ENCODE measurements around the gene ZBTB24.

ZBTB24 gene

DNA sequence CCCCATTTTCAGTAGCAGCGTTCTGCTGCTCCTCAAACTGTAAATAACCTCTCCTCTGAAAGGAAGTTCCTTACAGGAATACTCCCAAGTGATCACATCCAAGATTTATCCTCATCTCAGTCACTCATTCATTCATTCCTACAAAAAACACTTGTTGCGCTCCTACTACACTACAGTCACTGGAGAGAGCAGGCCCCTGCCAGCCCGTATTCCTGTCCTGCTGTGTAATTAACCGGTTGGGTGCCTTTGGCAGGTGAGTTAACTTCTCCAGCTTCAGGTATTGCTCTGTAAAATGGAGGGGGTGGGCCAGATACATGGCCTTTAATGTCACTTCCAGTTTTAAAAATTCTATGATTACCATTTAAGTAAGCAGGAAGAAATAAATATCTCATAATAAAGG, 15.0 kb upstream of the ZBTB24 start:
- FAIRE-seq: no peak

DNA sequence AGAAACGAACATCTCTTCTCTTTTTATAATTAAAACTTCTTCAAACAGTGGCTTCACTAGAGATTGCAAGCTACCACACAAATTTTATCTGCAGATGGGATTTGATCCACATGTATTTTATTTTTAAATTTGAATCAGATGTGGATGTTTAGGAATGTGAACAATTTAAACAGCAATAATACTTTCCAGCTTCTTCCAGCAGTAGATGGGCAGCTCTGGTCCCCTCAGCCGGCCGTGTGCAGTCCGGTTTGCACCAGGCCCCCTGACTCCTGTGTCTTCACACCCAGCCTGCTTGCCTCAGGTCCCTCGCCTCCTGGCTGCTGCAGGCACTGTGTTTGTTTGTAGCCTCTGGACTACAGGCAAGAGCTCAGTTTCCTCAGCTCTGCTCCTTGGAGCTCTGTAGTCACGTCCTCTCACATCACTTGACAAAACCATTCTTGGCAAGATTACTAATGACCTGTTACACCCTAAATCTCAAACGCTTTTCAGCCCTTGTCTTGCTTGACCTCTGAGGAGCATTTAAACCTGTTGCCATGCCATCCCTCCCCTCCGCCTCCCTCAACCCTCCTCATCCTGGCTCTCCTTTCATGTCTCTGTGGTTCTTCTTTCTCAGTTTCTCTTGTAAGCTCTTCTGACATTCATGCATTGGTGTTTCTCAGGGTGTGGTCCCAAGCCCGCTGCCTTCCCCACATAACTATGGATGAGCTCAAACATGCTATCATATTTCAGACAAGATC, 13.2 kb upstream of the ZBTB24 start:
- FAIRE-seq: no peak

DNA sequence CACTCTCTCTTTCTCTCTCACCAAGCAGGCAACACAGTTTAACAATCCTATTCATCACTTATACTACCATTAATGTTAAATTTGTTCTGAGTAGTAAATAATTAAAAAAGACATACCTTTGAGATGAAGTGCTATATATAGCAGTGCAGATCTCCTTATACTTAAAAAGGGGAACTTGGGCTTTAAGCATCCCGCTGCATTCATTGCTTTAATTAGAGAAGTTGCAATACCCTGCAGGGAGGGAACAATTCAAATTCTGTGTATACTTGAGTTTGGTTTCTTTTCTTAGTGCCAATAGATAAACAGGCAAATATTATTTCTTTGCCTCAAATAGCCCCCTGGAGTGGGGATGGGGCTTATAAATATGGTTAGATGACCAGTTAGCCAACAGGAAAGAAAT, 10.8 kb upstream of the ZBTB24 start:
- no peak for FAIRE-seq

DNA sequence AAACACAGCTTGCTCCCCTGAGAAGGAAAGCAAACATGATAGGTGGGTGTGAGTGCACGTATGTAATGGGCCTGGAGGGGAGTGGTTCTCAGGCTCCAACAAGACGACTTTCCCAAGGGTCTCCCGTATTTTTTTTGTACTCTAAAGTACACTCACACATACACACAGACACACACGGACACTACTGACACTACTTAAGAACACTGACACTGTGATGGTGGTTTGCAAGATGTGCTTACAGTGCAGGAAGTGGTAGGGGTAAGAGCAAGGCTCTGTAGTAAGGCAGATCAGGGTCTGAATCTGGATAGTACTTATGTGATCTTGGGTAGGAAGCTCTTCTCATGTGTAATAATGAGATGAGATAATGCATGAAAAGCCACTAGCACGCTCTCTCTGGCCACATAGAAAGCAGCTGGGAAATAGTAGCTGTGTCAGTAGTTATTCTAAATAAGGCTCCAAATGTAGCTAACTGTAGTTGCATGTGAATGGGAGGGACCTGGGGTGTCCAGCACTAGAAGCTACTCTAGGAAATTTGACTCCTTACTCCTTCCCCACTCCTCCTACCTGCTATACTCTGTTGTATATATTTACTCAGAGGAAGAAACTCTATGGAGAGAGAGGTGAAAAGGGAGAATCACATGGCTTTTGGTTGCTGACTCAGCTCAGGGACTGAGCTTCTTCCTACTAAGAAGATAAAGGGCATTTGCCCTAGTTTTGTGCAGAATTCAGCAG, 8.4 kb upstream of the ZBTB24 start:
- no peak for FAIRE-seq

DNA sequence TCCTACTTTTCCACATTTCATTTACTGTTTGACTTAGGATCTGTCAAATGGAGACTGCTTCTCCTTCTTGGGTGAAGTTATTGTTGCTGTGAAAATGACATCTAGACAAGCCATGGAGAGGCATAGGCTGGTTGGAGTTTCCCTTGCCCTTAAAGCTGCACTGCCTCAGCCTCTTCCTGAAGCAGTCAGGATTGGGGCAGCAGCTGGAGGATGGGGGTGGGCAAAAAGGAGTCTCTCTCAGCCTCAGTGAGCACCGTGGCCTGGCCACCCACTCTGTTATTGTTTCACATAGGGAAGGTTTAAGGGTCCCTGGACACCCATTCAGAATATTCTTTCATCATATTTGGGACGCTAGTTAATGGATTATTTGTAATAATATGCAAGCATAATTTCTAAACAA, 7.7 kb upstream of the ZBTB24 start:
- FAIRE-seq: no peak

DNA sequence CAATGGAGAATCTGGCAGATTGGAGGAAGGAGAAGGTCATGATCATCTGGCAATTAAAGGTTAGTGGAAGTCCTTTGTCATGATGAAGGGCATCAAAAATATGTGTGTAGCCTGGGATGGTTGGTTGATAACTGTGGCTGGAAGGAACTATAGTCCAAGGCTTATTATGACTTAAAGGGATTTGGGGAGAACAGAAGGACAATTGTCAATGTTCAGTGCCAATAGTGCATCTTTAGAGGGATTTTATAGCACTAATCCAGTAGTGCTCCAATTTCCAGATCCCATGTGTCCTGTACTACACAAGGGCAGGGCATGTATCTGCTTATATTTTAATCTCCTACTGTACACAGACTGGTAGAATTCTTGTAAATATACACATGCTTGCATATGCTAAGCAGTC, 5.0 kb upstream of the ZBTB24 start:
- no peak for FAIRE-seq

DNA sequence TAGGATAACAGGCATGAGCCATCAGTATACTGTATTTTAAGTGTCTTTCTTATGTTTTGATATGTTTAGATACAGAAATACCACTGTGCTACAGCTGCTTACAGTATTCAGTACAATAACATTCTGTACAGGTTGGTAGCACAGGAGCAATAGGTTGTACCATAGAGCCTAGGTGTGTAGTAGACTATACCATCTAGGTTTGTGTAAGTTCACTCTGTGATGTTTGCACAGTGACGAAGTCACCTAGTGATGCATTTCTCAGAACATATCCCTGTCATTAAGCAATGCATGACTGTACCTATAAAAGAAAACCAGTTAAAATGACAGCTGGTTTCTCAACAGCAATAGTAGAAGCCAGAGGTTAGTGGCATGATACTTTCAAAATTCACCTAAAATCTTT, 3.0 kb upstream of the ZBTB24 start:
- no peak for FAIRE-seq

DNA sequence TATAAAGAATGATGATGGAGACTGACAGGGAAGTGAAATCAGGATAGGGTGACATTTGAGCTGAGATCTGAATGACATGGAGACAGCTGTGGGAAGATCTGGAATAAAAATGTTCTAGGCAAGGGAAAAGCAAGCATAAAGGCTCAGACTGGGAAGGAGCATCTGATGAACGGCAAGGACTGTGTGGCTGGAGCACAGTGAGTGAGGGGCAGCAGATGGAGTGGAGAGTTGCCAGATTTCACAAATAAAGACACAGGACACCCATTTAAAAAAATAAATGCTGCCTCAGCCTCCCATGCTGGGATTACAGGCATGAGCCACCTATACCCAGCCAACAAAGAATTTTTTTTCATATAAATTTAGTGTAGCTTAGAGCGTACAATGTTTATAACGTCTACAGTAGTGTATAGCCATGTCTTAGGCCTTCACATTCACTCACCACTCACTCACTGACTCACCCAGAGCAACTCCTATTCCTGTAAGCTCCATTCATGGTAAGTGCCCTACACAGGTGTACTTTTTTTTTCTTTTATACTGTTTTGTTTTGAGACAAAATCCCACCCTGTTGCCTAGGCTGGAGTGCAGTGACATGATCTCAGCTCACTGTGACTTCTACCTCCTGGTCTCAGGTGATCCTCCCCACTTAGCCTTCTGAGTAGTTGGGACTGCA, 2.4 kb upstream of the ZBTB24 start:
- no peak for FAIRE-seq

DNA sequence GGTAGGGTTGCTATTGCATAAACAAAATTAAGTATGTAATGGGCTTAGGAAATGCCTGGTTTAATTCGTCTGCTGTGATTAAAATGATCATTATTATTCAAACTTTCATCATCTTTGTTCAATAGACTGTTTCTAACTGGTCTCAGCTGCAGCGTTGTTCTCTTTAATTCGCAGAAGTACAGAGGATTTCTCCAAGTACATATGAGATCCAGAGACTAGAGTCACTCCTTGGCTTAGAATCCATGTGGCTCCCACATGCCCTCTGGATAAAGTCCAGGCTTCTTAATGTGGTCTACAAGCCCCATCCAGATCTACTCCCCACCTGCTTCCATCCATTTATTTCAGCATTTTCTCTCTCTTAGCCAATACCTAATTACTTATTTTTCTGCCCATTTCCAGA, 1.1 kb upstream of the ZBTB24 start:
- no peak for FAIRE-seq

DNA sequence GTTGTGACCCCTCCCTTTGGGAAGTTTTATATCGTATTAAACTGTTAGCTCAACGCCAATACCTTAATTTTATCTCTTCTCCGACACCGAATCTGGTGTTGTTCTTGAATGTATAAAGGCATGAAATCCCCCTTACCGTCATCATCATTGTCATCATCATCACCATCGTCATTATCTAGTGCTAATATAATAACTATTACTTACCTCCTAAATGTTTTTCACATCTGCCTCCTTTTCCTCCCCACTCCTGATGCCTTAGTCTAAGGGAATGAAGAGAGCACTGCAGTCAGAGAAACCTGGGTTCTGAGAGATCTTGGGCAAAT, 677 bp upstream of the ZBTB24 start:
- FAIRE-seq: no peak

DNA sequence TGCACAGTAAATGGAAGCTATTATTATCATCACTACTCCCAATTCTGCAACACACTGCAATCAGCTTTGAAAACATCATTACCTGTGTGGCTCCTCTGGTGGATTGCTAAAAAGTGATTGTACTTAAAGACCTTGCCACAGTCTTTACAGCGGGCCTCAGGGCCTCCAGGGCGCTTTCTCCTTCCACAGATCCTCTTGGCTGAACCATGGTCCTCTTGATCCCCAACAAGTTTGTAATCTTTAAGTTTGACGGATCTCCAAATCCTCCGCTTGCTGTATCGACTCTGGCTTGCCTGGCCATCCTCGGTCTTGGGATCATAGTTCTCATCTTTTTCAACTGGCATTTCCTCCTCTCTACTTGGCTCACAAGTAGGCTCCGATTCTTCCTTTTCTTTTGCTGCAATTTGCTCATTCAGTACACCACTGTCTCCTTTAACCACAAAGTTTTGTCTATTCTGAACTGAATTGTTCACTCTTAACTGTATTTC, 2.0 kb downstream of the ZBTB24 start:
- no peak for FAIRE-seq

DNA sequence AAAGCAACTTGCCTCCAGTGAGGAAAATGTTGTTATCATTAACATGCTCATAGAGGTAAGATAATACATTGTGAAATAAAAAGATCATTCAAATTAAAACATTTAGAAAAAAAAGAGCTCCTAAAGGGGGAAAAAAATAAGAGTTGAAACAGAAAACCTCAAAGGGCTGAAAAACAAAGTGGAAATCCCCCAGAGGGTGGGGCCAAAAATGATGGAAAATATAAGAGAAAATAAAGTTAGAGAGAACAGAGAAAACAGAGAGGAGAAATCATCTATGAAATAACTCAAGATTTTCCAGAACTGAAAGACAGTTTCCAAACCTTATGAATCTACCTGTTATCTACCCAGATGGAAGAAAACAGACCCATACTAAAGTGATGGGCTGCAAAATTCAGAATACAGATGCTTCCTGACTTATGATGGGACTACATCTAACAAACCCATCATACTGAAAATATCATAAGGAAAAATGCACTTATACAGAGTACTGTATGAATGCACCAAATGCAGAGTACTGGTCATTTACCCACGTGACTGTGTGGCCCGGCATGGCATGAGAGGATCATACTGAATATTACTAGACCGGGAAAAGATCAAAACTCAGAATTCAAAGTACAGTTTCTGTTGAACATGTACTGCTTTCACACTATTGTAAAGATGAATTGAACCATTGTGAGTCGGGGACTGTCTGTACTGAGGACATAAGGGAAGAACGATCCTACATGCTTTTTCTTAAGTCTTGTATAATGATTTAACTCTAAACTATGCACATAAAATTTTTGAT, 4.0 kb downstream of the ZBTB24 start:
- FAIRE-seq: no peak

DNA sequence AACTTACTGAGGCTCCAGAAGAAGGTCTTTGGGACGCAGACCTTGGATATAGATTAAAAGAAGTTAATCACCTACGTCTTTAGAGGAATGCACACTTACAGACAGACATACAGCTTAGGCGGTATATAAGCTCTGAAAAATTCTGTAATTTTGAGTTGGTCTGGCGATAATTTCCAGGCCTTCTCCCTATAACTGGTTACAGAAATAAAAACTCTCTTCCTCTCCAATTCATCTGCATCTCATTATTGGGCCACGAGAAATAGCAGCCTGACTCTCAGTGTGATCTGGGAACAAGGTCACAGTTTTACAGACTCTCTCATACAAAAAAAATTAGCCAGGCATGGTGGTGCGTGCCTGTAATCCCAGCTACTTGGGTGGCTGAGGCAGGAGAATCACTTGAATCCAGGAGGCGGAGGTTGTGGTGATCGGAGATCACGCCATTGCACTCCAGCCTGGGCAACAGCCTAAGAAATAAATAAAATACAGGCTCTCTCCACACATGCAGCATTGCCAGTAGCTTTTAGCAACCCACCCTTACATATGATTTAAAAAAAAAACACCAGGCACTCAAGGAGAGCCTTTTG, 4.7 kb downstream of the ZBTB24 start:
- no peak for FAIRE-seq

DNA sequence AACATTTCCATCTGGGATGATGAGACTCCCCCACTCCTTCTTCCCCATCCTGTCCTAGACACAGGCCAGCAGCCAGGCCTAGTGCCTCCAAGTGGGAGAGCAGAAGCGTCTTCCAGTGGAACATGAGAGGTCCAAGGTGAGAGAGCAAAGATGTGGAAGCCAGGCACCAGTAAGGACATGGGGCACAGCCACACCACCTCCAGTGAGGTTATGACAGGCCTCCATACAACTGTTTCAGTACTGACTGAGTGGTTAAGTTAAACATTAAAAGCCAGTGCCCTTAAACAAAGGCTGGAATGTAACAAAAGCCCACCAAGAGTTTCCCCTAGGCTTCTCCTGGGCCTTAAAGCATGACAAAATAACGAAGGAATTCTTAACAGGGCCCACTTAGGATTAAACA, 5.3 kb downstream of the ZBTB24 start:
- FAIRE-seq: no peak

DNA sequence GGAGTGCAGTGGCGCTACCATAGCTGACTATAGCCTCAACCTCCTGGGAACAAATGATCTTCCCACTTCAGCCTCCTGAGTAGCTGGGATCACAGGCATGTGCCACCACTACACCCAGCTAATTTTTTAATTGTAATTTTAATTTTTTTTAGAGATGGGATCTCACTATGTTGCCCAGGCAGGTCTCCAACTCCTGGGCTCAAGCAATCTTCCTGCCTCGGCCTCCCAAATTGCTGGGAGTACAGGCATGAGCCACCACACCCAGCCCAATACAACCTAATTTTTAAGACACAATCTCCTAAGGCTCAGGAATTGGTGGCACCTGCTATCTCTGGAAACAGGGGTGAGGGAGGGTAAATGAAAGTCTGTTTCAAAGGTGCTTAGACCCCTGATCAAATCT, 5.8 kb downstream of the ZBTB24 start:
- no peak for FAIRE-seq

DNA sequence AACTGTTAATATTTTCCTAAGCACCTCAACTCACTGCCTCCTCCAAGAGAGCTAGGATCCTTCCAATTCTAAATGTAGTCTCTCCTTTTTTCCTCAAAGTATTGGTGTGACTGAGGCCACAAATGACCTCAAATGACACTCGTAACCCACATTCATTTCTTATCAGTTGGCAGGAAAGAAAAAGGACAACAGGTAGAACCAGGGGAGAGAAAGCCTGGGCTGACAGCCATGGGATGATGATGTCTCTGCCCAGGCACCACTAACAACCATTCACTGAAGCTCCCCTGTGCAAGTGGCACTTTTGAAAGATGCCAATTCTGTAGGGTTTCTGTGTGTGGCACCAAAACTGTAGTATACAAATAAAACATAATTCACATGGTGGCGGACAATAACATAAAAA, 7.4 kb downstream of the ZBTB24 start:
- no peak for FAIRE-seq

DNA sequence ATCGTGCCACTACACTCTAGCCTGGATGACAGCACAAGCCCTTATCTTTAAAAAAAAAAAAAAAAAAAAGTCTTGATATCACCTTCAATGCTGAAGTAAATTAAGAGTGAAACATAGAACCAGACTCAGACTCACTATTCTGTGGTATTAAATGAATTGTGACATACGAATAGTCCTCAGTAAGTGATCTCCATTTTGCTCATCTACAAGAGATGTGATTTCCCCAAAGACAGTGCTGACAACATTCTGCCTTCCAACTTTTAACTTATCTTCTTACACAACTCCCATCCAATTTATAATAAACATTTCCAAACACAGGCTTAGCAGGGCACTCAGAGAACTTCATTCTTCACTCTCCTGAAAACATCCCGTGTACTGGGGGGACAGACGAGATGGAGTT, 8.0 kb downstream of the ZBTB24 start:
- no peak for FAIRE-seq

DNA sequence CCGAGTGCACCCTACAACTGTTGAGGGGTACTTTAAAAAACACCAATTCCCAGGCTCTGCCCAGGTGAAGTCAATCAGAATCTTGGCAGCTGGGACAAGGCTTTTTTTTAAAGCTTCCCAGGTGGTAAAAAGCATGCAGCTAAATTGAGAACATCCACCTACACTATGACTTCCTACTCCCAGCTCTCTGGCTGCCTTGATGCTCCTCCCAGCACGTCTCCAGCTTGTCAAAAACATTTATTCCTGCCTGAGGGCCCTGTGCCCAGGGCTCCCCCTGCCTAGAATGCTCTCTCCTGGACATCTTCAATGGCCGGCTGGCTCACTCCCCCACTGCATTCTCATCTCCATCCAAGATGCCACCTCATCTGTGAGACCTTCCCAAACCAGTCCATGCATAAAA, 9.9 kb downstream of the ZBTB24 start:
- FAIRE-seq: no peak

DNA sequence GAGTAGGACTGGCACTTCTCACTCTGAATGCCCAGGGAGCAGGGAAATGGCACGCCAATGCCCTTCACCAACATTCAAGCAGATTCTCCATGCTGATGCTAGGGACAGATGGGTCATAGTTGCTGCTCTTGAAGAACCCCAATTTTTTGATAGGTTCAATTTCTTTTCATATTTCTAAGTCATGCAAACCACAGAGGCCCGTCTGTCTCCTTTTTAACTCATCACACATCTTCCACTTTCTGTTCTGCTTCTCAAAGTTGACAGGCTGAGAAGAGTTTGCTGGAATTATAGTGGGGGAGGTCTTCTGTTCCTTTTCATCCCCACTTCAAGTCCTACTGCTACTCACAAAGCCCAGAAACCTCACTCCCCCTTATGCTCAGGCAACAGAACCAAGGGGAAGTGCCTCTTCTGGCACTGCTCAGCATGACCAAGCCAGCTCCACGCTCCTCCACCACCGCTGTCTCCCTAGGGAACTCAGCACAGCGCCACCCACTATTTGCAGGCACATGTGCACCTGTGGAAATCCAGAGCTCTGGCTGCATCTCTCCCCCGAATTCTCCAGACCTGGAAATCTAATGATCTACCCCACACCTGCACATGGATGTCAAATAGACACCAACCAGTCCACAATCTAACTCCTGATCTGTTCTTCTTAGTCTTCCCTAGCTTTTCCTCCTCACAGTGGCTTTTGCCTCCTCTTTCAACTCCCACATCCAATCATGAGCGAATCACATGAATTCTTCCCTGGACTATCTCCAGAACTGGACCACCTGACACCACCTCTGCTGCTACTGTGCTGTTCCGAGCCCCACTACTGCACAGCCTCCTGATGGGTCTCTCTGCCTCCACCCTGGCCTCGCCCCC, 10.7 kb downstream of the ZBTB24 start:
- no peak for FAIRE-seq

DNA sequence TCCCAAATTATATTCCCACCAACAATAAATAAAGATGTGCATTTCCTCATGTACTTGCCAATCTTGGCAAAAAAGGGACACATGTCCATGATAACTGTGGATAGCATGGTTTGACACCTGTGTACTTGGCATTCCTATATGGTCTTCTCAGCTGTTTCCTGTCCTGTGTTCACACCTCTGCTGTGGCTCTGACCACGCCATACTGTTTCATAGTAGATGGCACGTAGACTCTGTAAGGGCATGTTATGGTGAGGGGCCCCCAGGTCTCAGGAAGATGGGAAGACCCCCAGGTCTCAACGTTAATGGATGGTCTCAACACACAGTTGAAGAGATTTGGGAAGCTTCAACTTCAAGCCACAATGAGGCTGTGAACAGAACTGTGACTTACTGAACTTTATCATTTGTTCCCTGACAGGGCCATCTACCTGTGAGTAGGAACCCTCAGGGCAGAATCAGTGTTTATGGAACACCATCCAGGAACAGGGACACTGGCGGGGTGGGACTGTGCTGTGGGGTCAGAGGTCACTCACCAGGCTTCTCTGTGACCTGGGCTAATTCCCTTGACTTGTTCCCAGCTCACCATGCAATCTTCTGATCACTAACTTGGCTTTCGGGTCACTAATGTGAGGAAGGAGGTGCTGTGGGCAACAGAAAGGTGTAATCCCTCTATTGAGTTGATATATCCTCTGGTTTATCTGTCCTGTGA, 11.8 kb downstream of the ZBTB24 start:
- no peak for FAIRE-seq

DNA sequence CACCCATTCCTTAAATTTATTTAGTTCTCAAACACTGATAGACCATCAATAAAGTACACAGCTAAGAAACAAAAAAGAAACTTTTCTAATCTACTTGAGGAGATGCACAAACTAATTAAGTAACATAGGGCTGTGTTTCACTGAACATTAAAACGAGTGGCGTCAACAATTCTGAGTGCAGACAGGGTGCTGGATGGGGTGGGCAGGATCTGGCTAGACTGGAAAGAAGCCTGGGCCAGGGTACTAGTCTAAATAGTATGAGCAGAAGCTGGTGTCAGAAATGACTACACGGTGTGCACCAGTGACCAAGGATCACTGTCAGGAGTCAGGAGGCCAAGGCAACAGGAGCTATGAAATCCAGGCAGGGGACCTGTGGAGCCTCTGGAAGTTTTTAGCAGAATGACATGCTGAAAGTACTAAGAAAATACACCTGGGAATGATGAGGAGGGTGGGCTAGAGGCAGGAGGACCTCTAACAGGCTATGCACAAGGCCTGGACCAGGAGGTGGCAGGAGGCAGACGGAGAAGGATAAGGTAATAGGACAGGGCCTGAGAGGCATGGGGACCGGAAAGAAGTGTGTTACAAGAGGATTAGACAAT, 13.3 kb downstream of the ZBTB24 start:
- no peak for FAIRE-seq
